Testis (tissue), 3 donors: Measurements from ENCODE around the gene SPRR1A. TPM values are rescaled to one million over a fixed set of nuclear protein-coding genes. Genes with fewer than 3 reads are reported as not detected.
"Not testable (repeated sequence)": the region's sequence is repeated elsewhere in the genome, so short reads cannot be mapped to it uniquely, and the experiment has no call there.

Experiments
- DNase-seq: peaks from one replicate; pipeline ENCODE4 v3.0.0-alpha.2; 2019
- H3K27ac ChIP-seq, 2 donors: fragments of 200-600 bp; sonication (generic); one replicate each; pipeline ENCODE4 v1.5.1; 2019
- H3K27me3 ChIP-seq: fragments of 200-600 bp; sonication (generic); one replicate; pipeline ENCODE4 v1.5.1; 2019
- H3K36me3 ChIP-seq: fragments of 200-600 bp; sonication (generic); one replicate; pipeline ENCODE4 v1.5.1; 2017; ENCODE audit warnings: low read depth; ENCODE audit errors: missing control alignments
- H3K4me1 ChIP-seq: fragments of 200-600 bp; sonication (generic); one replicate; pipeline ENCODE4 v1.5.1; 2019
- H3K4me3 ChIP-seq, 2 donors: fragments of 200-600 bp; sonication (generic); one replicate each; pipeline ENCODE4 v1.5.1; 2017 to 2019
- H3K9me3 ChIP-seq: fragments of 200-600 bp; sonication (generic); one replicate; pipeline ENCODE4 v1.5.1; 2017
- POLR2A ChIP-seq: fragments of 450-650 bp; IDR thresholded peaks from one replicate; pipeline ENCODE4 v1.6.1; 2017; ENCODE audit warnings: antibody characterized with exemption, mild to moderate bottlenecking, moderate library complexity
- WGBS, 2 donors: methylation state at CpG; one replicate each; pipeline ENCODE4 v1.1.5; 2018; 5-methylcytosine and 5-hydroxymethylcytosine counted together
- intact Hi-C: fragments of 100-400 bp; cut with DNase I; formaldehyde crosslinking; loops from one replicate; pipeline ENCODE4 v1.15.1; 2023; ENCODE audit warnings: low total_unique reads
- polyA plus RNA-seq: library from polyadenylated mRNA; stranded (reverse); fragments of 350-450 nt; fragmentation: Illumina TruSeq; extraction: RNeasy Lipid Tissue Mini Kit (QIAGEN cat#74804); gene quantifications from one replicate; pipeline ENCODE4 v1.2.3, GENCODE V29; 2014; ENCODE audit warnings: low read depth, low replicate concordance; ENCODE audit not compliant: insufficient read depth
- total RNA-seq, 2 donors: library from RNA; depleted of rRNA; stranded (reverse); fragments of >200 nt; gene quantifications; one replicate each; pipeline ENCODE4 v1.2.3, GENCODE V29; 2016
- TF ChIP-seq, protein P1 (sequence below), 3 experiments: fragments of 450-650 bp in 2 of 3; fragments of 200-600 bp in 1 of 3; sonication (generic) in 1 of 3; IDR thresholded peaks; one replicate each; pipeline ENCODE4 v1.5.1; 2016 to 2019; ENCODE audit warnings: antibody characterized with exemption in 3 of 3, mild to moderate bottlenecking in 2 of 3, moderate library complexity in 1 of 3

The SPRR1A gene
- total and polyA plus RNA-seq, 3 donors from 2014 or later = not detected

DNA sequence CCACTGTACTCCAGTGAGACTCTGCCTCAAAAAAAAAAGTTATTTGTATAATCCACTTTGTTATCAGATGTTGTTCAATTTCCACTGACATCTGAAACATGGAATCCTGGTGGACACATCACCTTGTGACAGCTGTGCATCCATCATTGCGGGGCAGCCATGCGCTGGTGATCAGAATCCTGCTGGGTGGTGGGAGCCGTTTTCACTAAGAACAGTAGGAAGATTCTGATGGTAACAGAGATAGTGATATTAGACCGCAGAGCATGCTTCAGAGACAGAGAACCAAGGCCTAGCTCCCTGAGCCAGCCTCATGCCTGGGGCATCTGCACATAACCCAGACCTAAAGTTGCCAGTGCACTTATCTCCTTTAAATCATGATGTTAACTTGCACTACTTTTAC is 14.6 kb downstream of the SPRR1A start:
- H3K27ac ChIP-seq = no peak overlapping the region
- H3K4me1 ChIP-seq = no peaks in the 10 kb centered on the region
- H3K4me3 ChIP-seq = no peak overlapping the region
- DNase-seq = no peak
- no peak for TF ChIP-seq POLR2A
- TF ChIP-seq, protein P1, sequence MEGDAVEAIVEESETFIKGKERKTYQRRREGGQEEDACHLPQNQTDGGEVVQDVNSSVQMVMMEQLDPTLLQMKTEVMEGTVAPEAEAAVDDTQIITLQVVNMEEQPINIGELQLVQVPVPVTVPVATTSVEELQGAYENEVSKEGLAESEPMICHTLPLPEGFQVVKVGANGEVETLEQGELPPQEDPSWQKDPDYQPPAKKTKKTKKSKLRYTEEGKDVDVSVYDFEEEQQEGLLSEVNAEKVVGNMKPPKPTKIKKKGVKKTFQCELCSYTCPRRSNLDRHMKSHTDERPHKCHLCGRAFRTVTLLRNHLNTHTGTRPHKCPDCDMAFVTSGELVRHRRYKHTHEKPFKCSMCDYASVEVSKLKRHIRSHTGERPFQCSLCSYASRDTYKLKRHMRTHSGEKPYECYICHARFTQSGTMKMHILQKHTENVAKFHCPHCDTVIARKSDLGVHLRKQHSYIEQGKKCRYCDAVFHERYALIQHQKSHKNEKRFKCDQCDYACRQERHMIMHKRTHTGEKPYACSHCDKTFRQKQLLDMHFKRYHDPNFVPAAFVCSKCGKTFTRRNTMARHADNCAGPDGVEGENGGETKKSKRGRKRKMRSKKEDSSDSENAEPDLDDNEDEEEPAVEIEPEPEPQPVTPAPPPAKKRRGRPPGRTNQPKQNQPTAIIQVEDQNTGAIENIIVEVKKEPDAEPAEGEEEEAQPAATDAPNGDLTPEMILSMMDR (IDR thresholded peaks at IDR 0.05) = no peak
- H3K27me3 ChIP-seq = no peaks in the 10 kb centered on the region
- intact Hi-C loops = no loop called here
- WGBS, 2 donors = 83 to 90% methylated on average over 4 of the region's 4 CpGs
- H3K9me3 ChIP-seq = no peaks in the 10 kb centered on the region
- H3K36me3 ChIP-seq = no peaks in the 10 kb centered on the region

DNA sequence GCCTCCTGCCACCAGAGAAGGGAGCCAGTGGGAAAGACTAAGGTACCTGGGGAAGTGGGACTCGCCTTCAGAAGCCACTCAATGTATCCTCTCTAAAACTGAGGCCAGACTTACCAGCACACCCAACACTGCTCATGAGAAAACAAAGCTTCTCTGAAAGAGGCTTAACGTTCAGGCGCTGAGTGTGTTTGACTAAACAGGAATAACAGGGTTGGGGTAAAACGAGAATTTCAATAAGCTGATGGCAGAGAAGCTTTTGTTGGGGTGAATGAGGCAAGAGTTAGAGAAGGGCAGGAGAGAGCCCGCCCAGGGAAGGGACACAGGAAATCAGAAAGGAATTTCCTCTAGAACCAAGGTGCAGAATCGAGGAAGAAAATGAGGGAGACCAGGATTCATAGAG is 15.9 kb downstream of the SPRR1A start:
- TF ChIP-seq, protein P1 (IDR thresholded peaks at IDR 0.05) = no peak
- TF ChIP-seq POLR2A = no peak
- H3K9me3 ChIP-seq = no peaks in the 10 kb centered on the region
- H3K27ac ChIP-seq = no peak overlapping the region
- no peaks in the 10 kb centered on the region for H3K4me1 ChIP-seq
- intact Hi-C loops = no loop called here
- no peak for DNase-seq
- H3K4me3 ChIP-seq = no peak overlapping the region
- 83 to 93% methylated on average over 6 of the region's 6 CpGs for WGBS, 2 donors
- no peaks in the 10 kb centered on the region for H3K36me3 ChIP-seq
- H3K27me3 ChIP-seq = no peaks in the 10 kb centered on the region

DNA sequence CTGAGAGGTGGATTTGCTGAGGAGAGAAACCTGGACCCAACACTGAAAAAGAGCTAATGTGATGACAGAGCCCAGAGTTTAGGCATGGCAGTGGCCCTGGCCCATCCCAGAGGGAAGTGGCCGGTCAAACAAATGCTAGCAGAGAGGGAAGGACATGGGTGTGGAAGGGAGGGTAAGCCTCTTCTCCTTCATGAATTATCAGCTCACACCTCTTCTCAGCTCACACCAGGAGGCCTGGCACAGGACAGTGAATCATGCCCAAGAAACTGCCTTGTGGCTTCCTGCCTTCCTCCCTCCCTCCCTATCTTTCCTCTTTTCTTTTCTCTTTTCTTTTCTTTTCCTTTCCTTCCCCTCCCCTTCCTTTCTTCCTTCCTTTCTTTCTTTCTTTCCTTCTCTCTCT is 16.4 kb downstream of the SPRR1A start:
- H3K9me3 ChIP-seq = no peaks in the 10 kb centered on the region
- no peak for TF ChIP-seq POLR2A
- TF ChIP-seq, protein P1 (IDR thresholded peaks at IDR 0.05) = no peak
- DNase-seq = no peak
- WGBS, 2 donors = 97 to 100% methylated on average over 1 of the region's 1 CpG
- H3K4me1 ChIP-seq = no peaks in the 10 kb centered on the region
- no peaks in the 10 kb centered on the region for H3K27me3 ChIP-seq
- intact Hi-C loops = no loop called here
- H3K27ac ChIP-seq = no peak overlapping the region
- no peak overlapping the region for H3K4me3 ChIP-seq
- no peaks in the 10 kb centered on the region for H3K36me3 ChIP-seq

DNA sequence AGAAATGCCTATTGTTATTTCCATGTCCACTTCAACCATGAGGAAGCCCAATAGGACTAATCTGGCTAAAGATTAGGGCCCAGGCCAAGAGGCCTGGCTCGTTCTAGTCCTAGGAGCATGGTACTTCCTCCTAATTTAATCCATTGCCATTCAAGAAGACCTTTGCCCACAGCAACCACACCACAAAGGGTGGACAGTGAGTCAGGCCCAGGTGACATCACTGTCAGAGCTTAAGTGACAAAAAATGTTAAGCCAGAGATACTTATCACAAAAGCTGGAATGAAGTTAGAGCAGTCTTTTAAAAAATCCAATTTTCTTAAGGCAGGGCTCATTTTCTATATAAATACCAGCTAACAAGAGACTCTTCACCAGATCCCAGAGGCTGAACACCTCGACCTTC is 17.5 kb downstream of the SPRR1A start, which contains the start of gene SPRR3:
Gene SPRR3 (plus strand): TSS at position 368 of the 400 bp plus-strand sequence. CDS start 1,272 bp downstream, outside the sequence.
- no peaks in the 10 kb centered on the region for H3K4me1 ChIP-seq
- no peak within 1 kb of the TSS for H3K27ac ChIP-seq
- DNase-seq = no peak
- H3K36me3 ChIP-seq = no peaks in the 10 kb centered on the region
- H3K9me3 ChIP-seq = no peaks in the 10 kb centered on the region
- no peak within 1 kb of the TSS for H3K4me3 ChIP-seq
- no peak for TF ChIP-seq POLR2A
- TF ChIP-seq, protein P1 (IDR thresholded peaks at IDR 0.05) = no peak
- 81 to 84% methylated on average over 2 of the region's 2 CpGs for WGBS, 2 donors
- H3K27me3 ChIP-seq = no peaks in the 10 kb centered on the region
- intact Hi-C loops = no loop called here

DNA sequence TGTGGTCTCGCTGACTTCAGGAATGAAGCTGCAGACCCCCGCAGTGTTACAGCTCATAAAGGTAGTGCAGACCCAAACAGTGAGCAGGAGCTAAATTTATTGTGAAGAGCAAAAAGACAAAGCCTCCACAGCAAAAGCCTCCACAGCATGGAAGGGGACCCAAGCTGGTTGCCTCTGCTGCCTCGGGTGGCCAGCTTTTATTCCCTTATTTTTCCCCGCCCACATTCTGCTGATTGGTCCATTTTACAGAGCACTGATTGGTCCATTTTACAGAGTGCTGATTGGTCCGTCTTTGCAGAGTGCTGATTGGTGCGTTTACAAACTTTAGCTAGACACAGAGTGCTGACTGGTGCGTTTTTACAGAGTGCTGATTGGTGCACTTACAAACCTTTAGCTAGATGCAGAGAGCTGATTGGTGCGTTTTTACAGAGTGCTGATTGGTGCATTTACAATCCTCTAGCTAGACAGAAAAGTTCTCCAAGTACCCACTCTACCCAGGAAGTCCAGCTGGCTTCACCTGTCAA is 27.4 kb downstream of the SPRR1A start:
- H3K36me3 ChIP-seq, H3K9me3 ChIP-seq, H3K4me3 ChIP-seq, H3K4me1 ChIP-seq, H3K27ac ChIP-seq, H3K27me3 ChIP-seq, intact Hi-C loops: not testable (repeated sequence)
- DNase-seq = peak; percentile 29
- 73 to 83% methylated on average over 8 of the region's 8 CpGs for WGBS, 2 donors

DNA sequence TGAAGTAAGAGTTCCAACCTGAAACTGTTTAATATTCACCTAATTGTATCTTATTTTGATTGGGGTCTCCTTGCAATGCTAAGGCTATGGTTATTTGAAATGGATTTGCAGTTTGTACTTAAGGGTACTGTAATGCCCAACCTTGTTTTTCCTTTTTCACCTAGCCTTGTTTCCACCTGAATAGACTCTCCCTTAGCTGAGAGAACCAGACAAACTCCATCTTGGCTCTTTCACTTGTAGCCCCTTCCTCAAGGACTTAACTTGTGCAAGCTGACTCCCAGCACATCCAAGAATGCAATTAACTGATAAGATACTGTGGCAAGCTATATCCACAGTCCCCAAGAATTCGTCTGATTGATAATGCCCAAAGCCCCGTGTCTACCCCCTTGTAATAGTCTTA is 37.9 kb downstream of the SPRR1A start:
- H3K9me3 ChIP-seq, intact Hi-C loops, DNase-seq, H3K36me3 ChIP-seq, H3K4me1 ChIP-seq, H3K4me3 ChIP-seq, H3K27ac ChIP-seq, H3K27me3 ChIP-seq: not testable (repeated sequence)
- 29 to 34% methylated on average over 2 of the region's 2 CpGs for WGBS, 2 donors

DNA sequence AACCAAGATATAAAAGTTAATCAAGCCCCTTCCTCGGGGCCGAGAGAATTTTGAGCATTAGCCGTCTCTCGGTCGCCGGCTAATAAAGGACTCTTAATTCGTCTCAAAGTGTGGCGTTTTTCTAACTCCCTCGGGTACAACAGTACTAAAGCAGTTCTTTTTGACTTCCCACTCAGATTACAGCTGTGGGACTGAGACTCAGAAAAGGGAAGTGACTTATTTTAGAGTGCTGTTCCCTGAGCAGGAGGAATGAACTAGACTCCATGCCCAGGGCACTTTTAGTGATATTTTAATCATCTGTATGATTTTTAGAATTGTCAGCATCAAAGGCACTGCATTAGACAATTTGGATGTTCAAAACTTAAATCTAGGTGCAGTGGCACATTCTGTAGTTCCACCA is 38.5 kb downstream of the SPRR1A start:
- H3K36me3 ChIP-seq, H3K4me3 ChIP-seq, H3K9me3 ChIP-seq, H3K4me1 ChIP-seq, H3K27ac ChIP-seq, H3K27me3 ChIP-seq, intact Hi-C loops, DNase-seq: not testable (repeated sequence)
- 56 to 67% methylated on average over 9 of the region's 9 CpGs for whole genome bisulfite sequencing, 2 donors
